ENCODE data around the gene TMC4. TPM values are rescaled to one million over a fixed set of nuclear protein-coding genes. Genes with fewer than 3 reads are reported as not detected.

TMC4 gene
- total RNA-seq = not detected in 2 replicates

GRCh38 chr19:54172471-54173358 is at the start of gene TMC4:
TSS of gene TMC4 (minus strand) at chr19:54173160. CDS start at chr19:54173117, 43 bp downstream.

GRCh38 chr19:54191011-54191810 is 18.3 kb upstream of the TMC4 start, which contains the start of gene TSEN34:
TSS of gene TSEN34 (plus strand) at chr19:54191308. CDS start at chr19:54191365, 57 bp downstream.

GRCh38 chr19:54189145-54189734 is 16.3 kb upstream of the TMC4 start, which contains the start of gene MBOAT7:
TSS of gene MBOAT7 (minus strand) at chr19:54189580. CDS start at chr19:54188508, 1,072 bp downstream.

GRCh38 chr19:54159352-54160181 is 13.4 kb downstream of the TMC4 start, which contains the start of gene LENG1:
TSS of gene LENG1 (minus strand) at chr19:54159721. CDS start at chr19:54159695, 26 bp downstream.

GRCh38 chr19:54137699-54138488 is 35.1 kb downstream of the TMC4 start, which contains the start of gene CNOT3:
TSS of gene CNOT3 (plus strand) at chr19:54137762. CDS start at chr19:54142979, 5,217 bp downstream.

GRCh38 chr19:54115109-54116063 is 57.6 kb downstream of the TMC4 start, which contains the start of the genes PRPF31 and TFPT:
TSS of gene PRPF31 (plus strand) at chr19:54115754. CDS start at chr19:54118279, 2,525 bp downstream.
TSS of gene TFPT (minus strand) at chr19:54115657. CDS start at chr19:54115269, 388 bp downstream.

Other genes starting within 250 kb of the TMC4 start
- under 0.01 TPM in 2 replicates for gene CACNG8, start 210.2 kb downstream of the TMC4 start, total RNA-seq
- gene CACNG6, start 181.5 kb downstream of the TMC4 start, total RNA-seq = 0.18 and 1.2 TPM in 2 replicates
- not detected in 2 replicates for gene VSTM1, start 109.3 kb downstream of the TMC4 start, total RNA-seq
- gene TARM1, start 91.8 kb downstream of the TMC4 start, total RNA-seq = not detected in 2 replicates
- gene OSCAR, start 72.4 kb downstream of the TMC4 start, total RNA-seq = under 0.01 TPM in 1 of 2 replicates, not detected in the other
- gene NDUFA3, start 70.3 kb downstream of the TMC4 start, total RNA-seq = 10.3 and 42.7 TPM in 2 replicates
- 22.0 and 31.4 TPM in 2 replicates for gene TFPT, start 57.5 kb downstream of the TMC4 start, total RNA-seq
- 79.4 and 89.7 TPM in 2 replicates for gene PRPF31, start 57.4 kb downstream of the TMC4 start, total RNA-seq
- gene CNOT3, start 35.4 kb downstream of the TMC4 start, total RNA-seq = 10.3 and 26.2 TPM in 2 replicates
- gene LENG1, start 13.4 kb downstream of the TMC4 start, total RNA-seq = 3.7 and 4.0 TPM in 2 replicates
- 257 and 295 TPM in 2 replicates for gene MBOAT7, start 16.4 kb upstream of the TMC4 start, total RNA-seq
- gene TSEN34, start 18.1 kb upstream of the TMC4 start, total RNA-seq = 126 and 135 TPM in 2 replicates
- gene RPS9, start 27.7 kb upstream of the TMC4 start, total RNA-seq = 2,808 and 2,848 TPM in 2 replicates
- not detected in 2 replicates for gene LILRB3, start 49.8 kb upstream of the TMC4 start, total RNA-seq
- not detected in 2 replicates for gene LILRA6, start 69.6 kb upstream of the TMC4 start, total RNA-seq
- not detected in 2 replicates for gene LILRB5, start 84.1 kb upstream of the TMC4 start, total RNA-seq
- gene LILRB2, start 108.0 kb upstream of the TMC4 start, total RNA-seq = not detected in 2 replicates
- not detected in 2 replicates for gene LILRA5, start 140.0 kb upstream of the TMC4 start, total RNA-seq
- not detected in 2 replicates for gene LILRA4, start 166.0 kb upstream of the TMC4 start, total RNA-seq
- not detected in 2 replicates for gene LAIR1, start 191.8 kb upstream of the TMC4 start, total RNA-seq
- gene TTYH1, start 242.3 kb upstream of the TMC4 start, total RNA-seq = not detected in 2 replicates